ENCODE results near the gene MSRB1. TPM values are rescaled to one million over a fixed set of nuclear protein-coding genes. Genes with fewer than 3 reads are reported as not detected.

Gene MSRB1
- total and polyA plus RNA-seq, 2 of the 13 experiments (the other 11 are each of a cell fraction or from before 2014, with no cell fraction given) = 32.1 to 75.4 TPM

DNA sequence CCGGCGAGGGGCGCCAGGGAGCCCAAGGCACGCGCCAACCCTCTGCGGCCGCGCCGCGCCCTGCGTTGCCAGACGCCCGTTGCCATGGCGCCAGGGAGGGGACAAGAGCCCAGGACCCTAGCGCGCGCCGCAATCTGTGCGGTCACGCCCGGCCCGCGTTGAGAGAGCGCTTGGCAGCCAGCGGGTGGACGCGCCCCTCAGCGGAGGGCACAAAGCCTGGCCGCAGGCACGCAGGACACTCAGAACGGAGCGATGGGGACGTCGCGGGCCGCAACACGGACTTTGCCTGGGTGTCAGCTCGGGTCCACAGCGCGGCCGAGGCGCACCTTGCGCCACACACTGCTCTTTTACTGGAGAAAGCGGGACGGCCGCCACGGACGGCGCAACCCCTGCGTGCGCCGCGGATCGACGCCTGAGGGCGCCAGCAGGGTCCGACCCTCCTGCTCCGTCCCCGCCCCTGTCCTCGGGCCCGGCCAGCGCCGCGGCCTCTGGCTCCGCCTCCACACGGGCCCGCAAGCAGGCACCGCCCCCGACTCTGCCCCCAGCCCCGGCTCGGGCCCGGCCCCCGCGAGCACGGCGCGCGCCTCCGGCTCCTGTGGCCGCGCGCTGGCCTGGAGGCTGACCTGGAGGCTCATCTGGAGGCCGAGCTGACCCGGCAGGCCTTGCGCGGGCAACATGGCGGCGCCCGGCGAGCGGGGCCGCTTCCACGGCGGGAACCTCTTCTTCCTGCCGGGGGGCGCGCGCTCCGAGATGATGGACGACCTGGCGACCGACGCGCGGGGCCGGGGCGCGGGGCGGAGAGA, 40.7 kb upstream of the MSRB1 start, which contains the start of gene GFER (continued):
- TF ChIP-seq JUNB (CRISPR knock-in tag; IDR thresholded peaks at IDR 0.05; ENCODE audit: borderline replicate concordance) (no peak), ZNF501 (CRISPR knock-in tag; IDR thresholded peaks at IDR 0.05) (peak; percentile 48; the same call in 1 of the 2 replicates), MAFF (IDR thresholded peaks at IDR 0.05; ENCODE audit: low read depth, low read length) (no peak), MAZ (IDR thresholded peaks at IDR 0.05; ENCODE audit: borderline replicate concordance, low read depth, low read length) (peak; percentile 76; the same call in 1 of the 2 replicates), MAZ (CRISPR knock-in tag; IDR thresholded peaks at IDR 0.05; ENCODE audit: low read depth) (peak; percentile 85), ZNF790 (CRISPR knock-in tag; IDR thresholded peaks at IDR 0.05; ENCODE audit: borderline replicate concordance) (no peak), ZNF772 (CRISPR knock-in tag; IDR thresholded peaks at IDR 0.05) (0 out of 2 replicates have a peak, but pooled peaks have one; percentile 68), ZNF354B (CRISPR knock-in tag; IDR thresholded peaks at IDR 0.05) (no peak), ZNF24 (IDR thresholded peaks at IDR 0.05) (peak; percentile 45; the same call in 1 of the 2 replicates), CHD4 (IDR thresholded peaks at IDR 0.05; ENCODE audit: borderline replicate concordance, low read length) (no peak), BCL6 (CRISPR knock-in tag; IDR thresholded peaks at IDR 0.05) (peak; percentile 40), DPF2 (CRISPR knock-in tag; IDR thresholded peaks at IDR 0.05; ENCODE audit: borderline replicate concordance, low read depth) (no peak), ZNF878 (CRISPR knock-in tag; IDR thresholded peaks at IDR 0.05) (peak; percentile 16; the same call in 1 of the 2 replicates), TBX3 (IDR thresholded peaks at IDR 0.05; ENCODE audit: borderline replicate concordance) (no peak), SNAI1 (CRISPR knock-in tag; IDR thresholded peaks at IDR 0.05; ENCODE audit: borderline replicate concordance) (no peak), FOXO1 (CRISPR knock-in tag; IDR thresholded peaks at IDR 0.05) (0 out of 2 replicates have a peak, but pooled peaks have one; percentile 11), SUZ12 (IDR thresholded peaks at IDR 0.05; ENCODE audit: low read depth, low read length) (peak; percentile 32; the same call in 1 of the 2 replicates), ZSCAN25 (CRISPR knock-in tag; IDR thresholded peaks at IDR 0.05) (peak; percentile 21; the same call in 1 of the 2 replicates), SP140L (CRISPR knock-in tag; IDR thresholded peaks at IDR 0.05; ENCODE audit: borderline replicate concordance) (no peak)
- TF ChIP-seq, protein P1, sequence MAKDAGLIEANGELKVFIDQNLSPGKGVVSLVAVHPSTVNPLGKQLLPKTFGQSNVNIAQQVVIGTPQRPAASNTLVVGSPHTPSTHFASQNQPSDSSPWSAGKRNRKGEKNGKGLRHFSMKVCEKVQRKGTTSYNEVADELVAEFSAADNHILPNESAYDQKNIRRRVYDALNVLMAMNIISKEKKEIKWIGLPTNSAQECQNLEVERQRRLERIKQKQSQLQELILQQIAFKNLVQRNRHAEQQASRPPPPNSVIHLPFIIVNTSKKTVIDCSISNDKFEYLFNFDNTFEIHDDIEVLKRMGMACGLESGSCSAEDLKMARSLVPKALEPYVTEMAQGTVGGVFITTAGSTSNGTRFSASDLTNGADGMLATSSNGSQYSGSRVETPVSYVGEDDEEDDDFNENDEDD (CRISPR knock-in tag; IDR thresholded peaks at IDR 0.05; ENCODE audit: borderline replicate concordance) = peak; percentile 16
- TF ChIP-seq, protein P2, sequence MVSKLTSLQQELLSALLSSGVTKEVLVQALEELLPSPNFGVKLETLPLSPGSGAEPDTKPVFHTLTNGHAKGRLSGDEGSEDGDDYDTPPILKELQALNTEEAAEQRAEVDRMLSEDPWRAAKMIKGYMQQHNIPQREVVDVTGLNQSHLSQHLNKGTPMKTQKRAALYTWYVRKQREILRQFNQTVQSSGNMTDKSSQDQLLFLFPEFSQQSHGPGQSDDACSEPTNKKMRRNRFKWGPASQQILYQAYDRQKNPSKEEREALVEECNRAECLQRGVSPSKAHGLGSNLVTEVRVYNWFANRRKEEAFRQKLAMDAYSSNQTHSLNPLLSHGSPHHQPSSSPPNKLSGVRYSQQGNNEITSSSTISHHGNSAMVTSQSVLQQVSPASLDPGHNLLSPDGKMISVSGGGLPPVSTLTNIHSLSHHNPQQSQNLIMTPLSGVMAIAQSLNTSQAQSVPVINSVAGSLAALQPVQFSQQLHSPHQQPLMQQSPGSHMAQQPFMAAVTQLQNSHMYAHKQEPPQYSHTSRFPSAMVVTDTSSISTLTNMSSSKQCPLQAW (CRISPR knock-in tag; IDR thresholded peaks at IDR 0.05) = peak; percentile 43; the same call in 1 of the 2 replicates
- TF ChIP-seq, protein P3, sequence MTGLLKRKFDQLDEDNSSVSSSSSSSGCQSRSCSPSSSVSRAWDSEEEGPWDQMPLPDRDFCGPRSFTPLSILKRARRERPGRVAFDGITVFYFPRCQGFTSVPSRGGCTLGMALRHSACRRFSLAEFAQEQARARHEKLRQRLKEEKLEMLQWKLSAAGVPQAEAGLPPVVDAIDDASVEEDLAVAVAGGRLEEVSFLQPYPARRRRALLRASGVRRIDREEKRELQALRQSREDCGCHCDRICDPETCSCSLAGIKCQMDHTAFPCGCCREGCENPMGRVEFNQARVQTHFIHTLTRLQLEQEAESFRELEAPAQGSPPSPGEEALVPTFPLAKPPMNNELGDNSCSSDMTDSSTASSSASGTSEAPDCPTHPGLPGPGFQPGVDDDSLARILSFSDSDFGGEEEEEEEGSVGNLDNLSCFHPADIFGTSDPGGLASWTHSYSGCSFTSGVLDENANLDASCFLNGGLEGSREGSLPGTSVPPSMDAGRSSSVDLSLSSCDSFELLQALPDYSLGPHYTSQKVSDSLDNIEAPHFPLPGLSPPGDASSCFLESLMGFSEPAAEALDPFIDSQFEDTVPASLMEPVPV (CRISPR knock-in tag; IDR thresholded peaks at IDR 0.05) = peak; percentile 10; the same call in 1 of the 2 replicates

Data from HepG2 (cell line).